Effector memory CD4-positive, alpha-beta T cell (primary cell): ENCODE measurements around the gene DNAJC2.
A peak's percentile ranks its signal among the peaks of the same experiment; 100 is the strongest.
"Not testable (repeated sequence)": the region's sequence is repeated elsewhere in the genome, so short reads cannot be mapped to it uniquely, and the experiment has no call there.

Experiments used
- DNase-seq, 3 donors: peaks; one replicate each; pipeline ENCODE4 v3.0.0-alpha.2; 2020
- H3K27ac ChIP-seq: 2 replicates; pipeline ENCODE4 v1.7.0; 2013; ENCODE audit warnings: mild to moderate bottlenecking, low read length, moderate library complexity; ENCODE audit not compliant: insufficient read depth, poor library complexity, severe bottlenecking
- H3K27me3 ChIP-seq: replicated peaks from 2 replicates; pipeline ENCODE4 v1.7.0; 2013; ENCODE audit warnings: mild to moderate bottlenecking, low read length; ENCODE audit not compliant: insufficient read depth, control insufficient read depth, poor library complexity, severe bottlenecking
- H3K36me3 ChIP-seq: 2 replicates; pipeline ENCODE4 v1.7.0; 2013; ENCODE audit warnings: mild to moderate bottlenecking, low read length, moderate library complexity; ENCODE audit not compliant: control insufficient read depth, insufficient read depth
- H3K4me1 ChIP-seq: 2 replicates; pipeline ENCODE4 v1.7.0; 2013; ENCODE audit warnings: low read length, mild to moderate bottlenecking; ENCODE audit not compliant: control insufficient read depth, insufficient read depth, poor library complexity, severe bottlenecking
- H3K4me3 ChIP-seq: 2 replicates; pipeline ENCODE4 v1.7.0; 2013; ENCODE audit warnings: low read length, low read depth, mild to moderate bottlenecking; ENCODE audit not compliant: insufficient read depth, poor library complexity, severe bottlenecking
- H3K9me3 ChIP-seq: 2 replicates; pipeline ENCODE4 v1.7.0; 2013; ENCODE audit warnings: mild to moderate bottlenecking, low read length, moderate library complexity; ENCODE audit not compliant: control insufficient read depth

The DNAJC2 gene

GRCh38 chr7:103299660-103300059, 44.9 kb downstream of the DNAJC2 start:
- Histone ChIP-seq H3K27ac (no peak overlapping the region), H3K4me1 (peaks cover 10% of the 10 kb centered on the region), H3K9me3 (no peaks in the 10 kb centered on the region), H3K27me3 (no peaks in the 10 kb centered on the region), H3K4me3 (no peak overlapping the region), H3K36me3 (peaks cover 50% of the 10 kb centered on the region)
- no peak for DNase-seq

DNA sequence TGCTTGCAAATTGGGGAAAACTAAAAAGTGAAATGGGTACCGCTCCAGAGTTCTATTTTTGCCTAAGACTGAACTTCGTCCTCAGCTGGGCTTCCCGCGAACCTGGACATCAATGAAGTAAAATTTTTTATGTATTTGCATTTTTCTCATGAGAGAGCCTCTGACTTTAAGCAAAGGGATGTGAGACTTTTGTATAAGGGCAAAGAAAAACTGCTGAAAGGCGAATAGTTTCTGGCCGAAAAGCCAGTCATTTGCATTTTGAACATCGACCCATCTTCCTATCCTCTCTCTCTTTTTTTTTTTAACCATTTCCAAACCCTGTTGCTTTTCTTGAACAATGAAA, 46.8 kb downstream of the DNAJC2 start:
- Histone ChIP-seq H3K4me1 (peaks cover 10% of the 10 kb centered on the region), H3K36me3 (peaks cover 33% of the 10 kb centered on the region), H3K27me3 (no peaks in the 10 kb centered on the region), H3K27ac (peak overlapping the region; percentile 91), H3K4me3 (peak overlapping the region; percentile 92), H3K9me3 (no peaks in the 10 kb centered on the region)
- DNase-seq, result no peak

- Histone ChIP-seq H3K36me3 (peaks cover 27% of the 10 kb centered on the region), H3K9me3 (no peaks in the 10 kb centered on the region), H3K4me1 (peaks cover 10% of the 10 kb centered on the region), H3K4me3 (peak within 1 kb of the TSS; percentile 92), H3K27me3 (no peaks in the 10 kb centered on the region), H3K27ac (peak within 1 kb of the TSS; percentile 91)
- peak; percentile 89 to 94 (median 91) for DNase-seq
These were observed 47.4 kb downstream of the DNAJC2 start, which contains the start of gene PMPCB for GRCh38 chr7:103296901-103297836. PMPCB (plus strand) TSS chr7:103297435; CDS start chr7:103297460, 25 bp downstream.

GRCh38 chr7:103293526-103293925, 51.0 kb downstream of the DNAJC2 start:
- DNase-seq, result no peak
- H3K4me3 ChIP-seq, result no peak overlapping the region
- H3K27ac ChIP-seq, result no peak overlapping the region
- H3K4me1 ChIP-seq, result peaks cover 7% of the 10 kb centered on the region
- no peaks in the 10 kb centered on the region for H3K36me3 ChIP-seq
- no peaks in the 10 kb centered on the region for H3K27me3 ChIP-seq
- no peaks in the 10 kb centered on the region for H3K9me3 ChIP-seq

- no peaks in the 10 kb centered on the region for H3K27me3 ChIP-seq
- no peaks in the 10 kb centered on the region for H3K36me3 ChIP-seq
- H3K9me3 ChIP-seq, result no peaks in the 10 kb centered on the region
- no peak overlapping the region for H3K27ac ChIP-seq
- no peak for DNase-seq
- H3K4me3 ChIP-seq, result no peak overlapping the region
- H3K4me1 ChIP-seq, result peaks cover 2% of the 10 kb centered on the region
These were observed 52.4 kb downstream of the DNAJC2 start for GRCh38 chr7:103292122-103292521.

- not testable (repeated sequence) for H3K27ac ChIP-seq, H3K4me1 ChIP-seq, H3K4me3 ChIP-seq, H3K9me3 ChIP-seq, H3K36me3 ChIP-seq, DNase-seq, H3K27me3 ChIP-seq
These were observed 61.7 kb downstream of the DNAJC2 start for GRCh38 chr7:103282802-103283427.

DNA sequence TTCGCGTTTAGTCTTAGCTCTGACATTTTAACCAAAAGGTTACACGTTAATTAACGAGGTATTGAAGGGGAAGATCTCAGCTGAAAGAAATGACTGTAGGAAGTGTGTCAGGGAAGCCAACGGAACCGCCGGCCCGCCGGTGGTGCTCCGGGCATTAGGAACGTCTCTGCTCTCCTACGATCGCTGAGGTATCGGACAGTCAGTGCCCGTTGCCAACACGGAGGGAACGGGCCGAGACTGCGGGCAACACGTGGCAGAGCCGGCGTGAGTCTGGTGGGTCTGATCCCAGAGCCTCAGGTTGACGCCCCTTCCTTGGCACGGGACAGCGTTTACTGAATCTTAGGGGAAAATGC, 63.8 kb downstream of the DNAJC2 start:
- not testable (repeated sequence) for H3K36me3 ChIP-seq, H3K4me1 ChIP-seq, DNase-seq, H3K27me3 ChIP-seq, H3K9me3 ChIP-seq
- peak overlapping the region; percentile 72 for H3K27ac ChIP-seq
- H3K4me3 ChIP-seq, result peak overlapping the region; percentile 68

- peak overlapping the region; percentile 68 for H3K4me3 ChIP-seq
- H3K27ac ChIP-seq, result peak overlapping the region; percentile 79
- H3K36me3 ChIP-seq, H3K4me1 ChIP-seq, H3K9me3 ChIP-seq, H3K27me3 ChIP-seq: not testable (repeated sequence)
- peak; percentile 87 to 89 (median 89) for DNase-seq
These were observed 64.4 kb downstream of the DNAJC2 start for GRCh38 chr7:103279963-103280802.

- not testable (repeated sequence) for H3K36me3 ChIP-seq, H3K4me1 ChIP-seq, H3K9me3 ChIP-seq, H3K27me3 ChIP-seq
- Histone ChIP-seq H3K27ac (peak overlapping the region; percentile 79), H3K4me3 (peak overlapping the region; percentile 68)
- peak in 1 of 3 donors; percentile 11 for DNase-seq
These were observed 65.0 kb downstream of the DNAJC2 start for GRCh38 chr7:103279636-103279962.

GRCh38 chr7:103278195-103278594, 66.4 kb downstream of the DNAJC2 start:
- H3K4me3 ChIP-seq, H3K27me3 ChIP-seq, H3K36me3 ChIP-seq, H3K4me1 ChIP-seq, H3K27ac ChIP-seq, H3K9me3 ChIP-seq, DNase-seq: not testable (repeated sequence)
